Neutrophil (primary cell): ENCODE results near the gene TRMT61A.

ENCODE experiments used
- H3K27ac ChIP-seq: fragments of 200-600 bp; sonication (generic); 2 replicates; pipeline ENCODE4 v1.5.1; 2016; ENCODE audit warnings: mild to moderate bottlenecking, moderate library complexity
- H3K27me3 ChIP-seq: fragments of 200-600 bp; sonication (generic); 2 replicates; pipeline ENCODE4 v1.6.0; 2016; ENCODE audit warnings: mild to moderate bottlenecking
- H3K36me3 ChIP-seq: fragments of 200-600 bp; sonication (generic); 2 replicates; pipeline ENCODE4 v1.5.1; 2017
- H3K4me1 ChIP-seq, 2 experiments: fragments of 200-600 bp in 1 of 2; sonication (generic) in 1 of 2; 1 replicate in 1 of 2; 2 replicates in 1 of 2; pipeline versions ENCODE4 v1.5.1 to v1.6.1; 2013 to 2016; ENCODE audit warnings: low read depth in 1 of 2, low read length in 1 of 2, mild to moderate bottlenecking in 1 of 2, moderate library complexity in 1 of 2; ENCODE audit not compliant: control insufficient read depth in 1 of 2, insufficient read depth in 1 of 2
- H3K4me3 ChIP-seq, 2 experiments: fragments of 200-600 bp in 1 of 2; sonication (generic) in 1 of 2; 1 replicate in 1 of 2; 2 replicates in 1 of 2; pipeline ENCODE4 v1.5.1; 2013 to 2016; ENCODE audit warnings: low read depth in 1 of 2, low read length in 1 of 2, mild to moderate bottlenecking in 1 of 2, moderate library complexity in 1 of 2
- H3K9me3 ChIP-seq: fragments of 200-600 bp; sonication (generic); 2 replicates; pipeline ENCODE4 v1.5.1; 2016
- TF ChIP-seq, protein P1 (sequence below): fragments of 200-600 bp; sonication (generic); IDR thresholded peaks from 2 replicates; pipeline ENCODE4 v1.5.1; 2016; ENCODE audit warnings: antibody characterized with exemption

TRMT61A gene

DNA sequence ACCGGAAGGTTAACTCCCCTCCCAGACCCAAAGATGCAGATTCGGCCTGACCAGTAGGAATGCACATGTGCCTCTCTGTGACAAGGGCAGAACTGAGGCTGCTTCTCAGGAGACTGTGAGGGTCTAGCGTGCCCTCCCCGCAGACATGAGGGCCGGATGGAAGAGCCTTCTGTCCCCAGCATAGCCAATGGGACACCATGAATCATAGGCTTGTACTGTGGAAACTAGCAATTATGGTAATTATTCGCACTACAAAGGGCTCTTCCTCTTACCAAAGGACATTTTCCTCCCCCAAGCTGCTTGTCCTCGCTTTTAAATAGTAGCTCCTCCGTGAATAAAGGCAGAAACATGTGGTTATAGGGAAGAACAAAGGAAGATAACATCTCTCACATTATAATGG lies 40.0 kb downstream of the TRMT61A start:
- no peaks in the 10 kb centered on the region for H3K27me3 ChIP-seq
- TF ChIP-seq, protein P1, sequence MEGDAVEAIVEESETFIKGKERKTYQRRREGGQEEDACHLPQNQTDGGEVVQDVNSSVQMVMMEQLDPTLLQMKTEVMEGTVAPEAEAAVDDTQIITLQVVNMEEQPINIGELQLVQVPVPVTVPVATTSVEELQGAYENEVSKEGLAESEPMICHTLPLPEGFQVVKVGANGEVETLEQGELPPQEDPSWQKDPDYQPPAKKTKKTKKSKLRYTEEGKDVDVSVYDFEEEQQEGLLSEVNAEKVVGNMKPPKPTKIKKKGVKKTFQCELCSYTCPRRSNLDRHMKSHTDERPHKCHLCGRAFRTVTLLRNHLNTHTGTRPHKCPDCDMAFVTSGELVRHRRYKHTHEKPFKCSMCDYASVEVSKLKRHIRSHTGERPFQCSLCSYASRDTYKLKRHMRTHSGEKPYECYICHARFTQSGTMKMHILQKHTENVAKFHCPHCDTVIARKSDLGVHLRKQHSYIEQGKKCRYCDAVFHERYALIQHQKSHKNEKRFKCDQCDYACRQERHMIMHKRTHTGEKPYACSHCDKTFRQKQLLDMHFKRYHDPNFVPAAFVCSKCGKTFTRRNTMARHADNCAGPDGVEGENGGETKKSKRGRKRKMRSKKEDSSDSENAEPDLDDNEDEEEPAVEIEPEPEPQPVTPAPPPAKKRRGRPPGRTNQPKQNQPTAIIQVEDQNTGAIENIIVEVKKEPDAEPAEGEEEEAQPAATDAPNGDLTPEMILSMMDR: no peak
- no peak overlapping the region for H3K4me3 ChIP-seq
- H3K9me3 ChIP-seq: no peaks in the 10 kb centered on the region
- peaks cover 15% of the 10 kb centered on the region for H3K36me3 ChIP-seq
- no peak overlapping the region for H3K27ac ChIP-seq
- peaks cover 2 to 3% of the 10 kb centered on the region in 2 experiments for H3K4me1 ChIP-seq

DNA sequence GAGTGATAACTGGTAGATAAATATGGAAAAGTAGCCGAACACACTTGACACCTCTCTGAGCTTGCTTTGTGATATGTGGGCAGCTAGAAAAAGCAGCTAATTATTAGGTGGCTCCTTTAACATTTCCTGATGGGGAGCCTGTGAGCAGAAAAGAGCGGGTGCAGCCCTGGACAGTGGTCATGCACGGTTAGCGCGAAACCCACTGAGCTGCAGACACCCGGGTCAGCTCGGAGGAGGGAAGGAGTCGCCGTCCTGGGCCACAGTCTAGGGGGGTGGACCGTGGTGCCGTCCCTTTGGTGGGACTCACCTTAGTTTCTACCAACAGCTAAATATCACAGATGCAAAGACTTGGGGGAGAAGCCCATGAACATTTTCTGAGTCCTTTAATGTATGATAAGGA lies 40.4 kb downstream of the TRMT61A start:
- peaks cover 17% of the 10 kb centered on the region for H3K36me3 ChIP-seq
- no peaks in the 10 kb centered on the region for H3K27me3 ChIP-seq
- TF ChIP-seq, protein P1: no peak
- H3K27ac ChIP-seq: no peak overlapping the region
- H3K9me3 ChIP-seq: no peaks in the 10 kb centered on the region
- no peaks in the 10 kb centered on the region for H3K4me1 ChIP-seq
- no peak overlapping the region for H3K4me3 ChIP-seq

DNA sequence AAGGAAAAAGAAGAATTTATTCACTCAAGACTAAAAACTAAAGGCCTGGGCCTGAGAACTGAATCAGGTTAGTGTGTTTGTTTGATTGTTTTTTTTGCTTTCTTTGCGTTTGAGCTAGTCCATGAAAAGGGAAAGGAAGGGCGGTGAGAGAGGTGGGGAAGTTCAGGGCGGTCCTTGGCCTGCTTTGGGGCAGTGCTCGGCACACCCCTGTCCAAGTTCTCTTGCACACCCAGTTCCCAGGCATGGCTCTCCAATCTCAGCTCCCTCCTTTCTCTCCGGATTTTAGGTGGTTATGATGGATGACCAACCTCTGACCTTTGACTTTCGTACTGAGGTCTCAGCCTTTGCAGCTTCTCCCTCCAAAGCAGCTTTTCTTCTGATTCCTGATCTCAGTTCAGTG lies 45.1 kb downstream of the TRMT61A start:
- Histone ChIP-seq H3K27me3 (no peaks in the 10 kb centered on the region), H3K4me1 (no peaks in the 10 kb centered on the region), H3K27ac (no peak overlapping the region), H3K36me3 (peaks cover 54% of the 10 kb centered on the region), H3K9me3 (no peaks in the 10 kb centered on the region), H3K4me3 (no peak overlapping the region)
- TF ChIP-seq, protein P1: no peak

DNA sequence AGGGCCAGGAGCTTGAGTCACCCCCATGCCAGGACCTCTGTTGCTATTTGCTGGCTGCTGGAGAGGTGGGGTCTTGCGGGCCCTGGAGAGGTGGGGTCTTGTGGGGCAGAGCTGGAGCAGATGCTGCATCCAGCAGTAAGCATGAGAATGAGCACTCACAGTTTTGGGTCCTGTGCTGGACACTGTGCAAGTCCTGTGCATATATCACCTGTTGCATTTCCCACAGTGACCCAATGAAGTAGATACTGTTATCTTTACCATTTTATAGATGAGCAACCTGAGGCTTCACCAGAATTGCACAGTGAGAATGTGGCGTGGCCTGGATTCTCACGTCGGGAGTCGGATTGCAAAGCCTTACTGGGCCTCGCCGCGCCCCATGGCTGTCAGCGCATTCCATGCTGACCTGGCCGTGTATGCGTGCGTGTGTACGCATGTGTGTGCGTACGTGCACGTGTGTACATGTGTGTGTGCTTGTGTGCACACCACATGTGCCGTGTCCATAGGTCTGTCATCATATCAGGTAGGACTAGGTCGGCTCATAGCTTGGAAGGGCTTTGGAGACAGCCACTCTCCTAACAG lies 45.8 kb downstream of the TRMT61A start:
- H3K36me3 ChIP-seq: peaks cover 61% of the 10 kb centered on the region

DNA sequence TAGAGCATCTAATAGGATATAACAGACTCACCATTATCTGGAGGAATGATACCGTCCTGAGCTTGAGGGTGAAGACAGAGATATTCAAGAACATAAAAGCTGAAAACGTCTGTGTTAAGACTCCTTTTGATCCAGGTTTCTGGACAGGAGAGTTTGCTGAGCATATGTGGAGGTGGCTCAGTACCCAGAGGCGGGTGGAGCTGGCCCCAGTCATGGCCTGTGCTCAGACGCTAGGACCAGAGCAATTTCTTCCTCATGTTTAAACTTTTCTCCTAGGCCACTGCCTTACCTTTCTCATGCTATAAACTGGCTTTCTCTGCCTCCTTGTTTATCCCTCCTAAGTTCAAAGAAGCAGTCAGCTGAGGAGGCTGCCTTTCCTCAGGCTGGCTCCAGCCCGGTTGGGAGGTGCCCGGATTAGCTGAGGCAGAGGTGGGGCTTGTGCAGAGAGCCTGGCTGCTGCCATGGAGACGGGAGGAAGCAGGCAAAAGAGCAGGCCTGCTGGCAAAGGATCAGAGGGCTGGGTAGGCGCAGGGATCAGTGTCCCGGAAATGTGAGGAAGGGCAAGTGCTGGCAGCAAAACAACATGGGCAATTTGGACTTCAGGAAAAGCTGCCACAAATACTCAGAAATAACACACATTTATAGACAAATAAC lies 47.5 kb downstream of the TRMT61A start:
- no peak overlapping the region for H3K4me3 ChIP-seq
- H3K27me3 ChIP-seq: no peaks in the 10 kb centered on the region
- H3K27ac ChIP-seq: no peak overlapping the region
- H3K36me3 ChIP-seq: peaks cover 65% of the 10 kb centered on the region
- TF ChIP-seq, protein P1: no peak
- no peaks in the 10 kb centered on the region for H3K4me1 ChIP-seq
- no peaks in the 10 kb centered on the region for H3K9me3 ChIP-seq

More for the DNA sequence above, 45.8 kb downstream of the TRMT61A start:
- TF ChIP-seq, protein P1: no peak
- Histone ChIP-seq H3K4me3 (no peak overlapping the region), H3K27me3 (no peaks in the 10 kb centered on the region), H3K4me1 (no peaks in the 10 kb centered on the region), H3K9me3 (no peaks in the 10 kb centered on the region), H3K27ac (no peak overlapping the region)
